Large intestine (tissue), 3 donors: ENCODE measurements around the gene SLC16A12. TPM values are rescaled to one million over a fixed set of nuclear protein-coding genes. Genes with fewer than 3 reads are reported as not detected.

Experiments used
- DNase-seq, 2 donors: peaks; one replicate each; pipeline versions ENCODE4 v3.0.0 to v3.0.0-alpha.2; 2013
- H3K27ac ChIP-seq: one replicate; pipeline ENCODE4 v1.5.1; 2013; ENCODE audit warnings: low read length
- H3K27me3 ChIP-seq: 2 replicates; pipeline ENCODE4 v1.6.1; 2013; ENCODE audit warnings: low read length; ENCODE audit not compliant: control insufficient read depth, insufficient read depth
- H3K36me3 ChIP-seq: 2 replicates; pipeline ENCODE4 v1.6.1; 2013; ENCODE audit warnings: low read length; ENCODE audit not compliant: control insufficient read depth, insufficient read depth
- H3K4me1 ChIP-seq: one replicate; pipeline ENCODE4 v1.6.1; 2013; ENCODE audit warnings: low read length; ENCODE audit not compliant: control insufficient read depth, insufficient read depth
- H3K4me3 ChIP-seq: one replicate; pipeline ENCODE4 v1.5.1; 2013; ENCODE audit warnings: low read length
- H3K9me3 ChIP-seq: one replicate; pipeline ENCODE4 v1.6.1; 2013; ENCODE audit warnings: mild to moderate bottlenecking, low read depth, low read length, moderate library complexity; ENCODE audit not compliant: control insufficient read depth
- WGBS: methylation state at CpG from one replicate; pipeline ENCODE4 v1.1.5; 2013; ENCODE audit warnings: low lambda C conversion rate; ENCODE audit not compliant: insufficient coverage; 5-methylcytosine and 5-hydroxymethylcytosine counted together
- polyA plus RNA-seq: library from polyadenylated mRNA; unstranded; fragments of 120-200 nt; gene quantifications from one replicate; pipeline ENCODE4 v1.2.1, GENCODE V29; 2013

Gene SLC16A12
- polyA plus RNA-seq, 1 donor, result 1.1 TPM

DNA sequence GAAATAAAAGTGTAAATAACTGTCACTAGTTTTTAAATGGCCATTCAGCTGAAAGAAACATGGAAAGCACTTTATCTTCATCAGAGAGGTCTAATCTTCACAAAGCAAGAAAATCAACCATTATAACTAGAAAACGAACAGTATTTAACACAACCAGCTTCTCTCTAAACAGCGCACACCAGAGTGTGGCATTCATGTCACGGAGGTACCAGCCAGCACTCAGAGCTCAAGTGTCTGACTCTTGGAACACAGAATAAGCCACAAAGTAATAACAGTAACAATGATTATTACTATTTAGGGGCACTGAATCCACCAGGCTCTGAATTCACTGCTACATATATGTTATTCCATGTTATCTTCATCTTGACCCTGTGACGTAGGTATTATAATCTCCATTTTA is 60.9 kb downstream of the SLC16A12 start:
- WGBS, result 100% methylated on average over 1 of the region's 4 CpGs
- Histone ChIP-seq H3K27me3 (no peaks in the 10 kb centered on the region), H3K4me1 (peaks cover 16% of the 10 kb centered on the region), H3K27ac (no peak overlapping the region), H3K4me3 (no peak overlapping the region), H3K9me3 (no peaks in the 10 kb centered on the region), H3K36me3 (no peaks in the 10 kb centered on the region)
- no peak for DNase-seq

DNA sequence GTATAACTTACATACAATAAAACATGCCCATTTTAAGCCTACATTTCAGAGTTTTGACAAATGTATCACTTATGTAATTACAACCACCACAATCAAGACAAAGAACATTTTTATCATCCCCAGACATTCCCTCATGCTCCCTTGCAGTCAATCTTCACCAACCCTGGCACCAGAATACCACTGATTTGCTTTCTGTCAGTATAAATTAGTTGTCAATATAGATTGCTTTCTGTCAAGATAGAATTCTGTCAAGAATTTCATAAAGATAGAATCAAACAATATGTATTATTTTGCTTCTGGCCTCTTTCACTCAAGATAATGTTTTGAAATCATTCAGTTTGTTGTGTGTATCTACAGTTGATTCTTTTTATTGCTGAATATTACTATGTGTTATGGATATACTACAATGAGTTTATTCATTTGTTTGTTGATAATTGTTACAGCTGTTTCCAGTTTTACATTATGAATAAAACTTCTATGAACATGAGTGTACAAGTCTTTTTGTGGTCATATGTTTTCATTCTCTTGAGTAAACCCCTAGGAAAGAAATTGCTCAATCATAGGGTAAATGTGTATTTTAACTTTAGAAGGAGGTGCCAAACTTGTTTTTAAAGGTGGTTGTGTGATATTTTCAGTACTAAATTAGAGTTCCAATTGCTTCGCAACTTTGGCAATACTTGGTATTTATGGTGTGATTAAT is 64.1 kb downstream of the SLC16A12 start:
- Histone ChIP-seq H3K9me3 (no peaks in the 10 kb centered on the region), H3K4me3 (no peak overlapping the region), H3K27ac (no peak overlapping the region), H3K27me3 (no peaks in the 10 kb centered on the region), H3K4me1 (peaks cover 11% of the 10 kb centered on the region), H3K36me3 (no peaks in the 10 kb centered on the region)
- DNase-seq, result no peak
- 100% methylated on average over 1 of the region's 1 CpG for whole genome bisulfite sequencing

DNA sequence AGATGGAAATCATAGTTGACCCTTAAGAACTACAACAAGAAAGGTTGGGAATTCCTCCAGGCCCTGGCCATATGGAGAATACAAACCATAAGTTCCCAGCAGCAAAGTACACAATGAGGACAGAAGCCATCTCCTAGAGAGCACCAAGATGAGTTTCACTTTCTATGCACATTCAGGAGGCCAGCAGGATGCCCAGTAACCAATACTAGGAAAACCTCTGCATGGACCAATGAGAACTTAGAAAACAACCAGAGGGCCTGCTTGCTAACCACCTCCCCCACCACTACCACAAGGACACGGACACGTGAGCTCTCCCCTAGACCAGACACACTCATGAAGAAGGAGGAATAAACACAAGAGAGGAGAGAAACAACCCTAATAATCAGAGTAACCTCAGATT is 64.8 kb downstream of the SLC16A12 start:
- Histone ChIP-seq H3K27me3 (no peaks in the 10 kb centered on the region), H3K36me3 (no peaks in the 10 kb centered on the region), H3K27ac (no peak overlapping the region), H3K4me1 (peaks cover 17% of the 10 kb centered on the region), H3K4me3 (no peak overlapping the region), H3K9me3 (no peaks in the 10 kb centered on the region)
- DNase-seq, result peak in 1 of 2 donors; percentile 39
- no CpG with 5 or more reads among the region's 2 CpGs for WGBS

DNA sequence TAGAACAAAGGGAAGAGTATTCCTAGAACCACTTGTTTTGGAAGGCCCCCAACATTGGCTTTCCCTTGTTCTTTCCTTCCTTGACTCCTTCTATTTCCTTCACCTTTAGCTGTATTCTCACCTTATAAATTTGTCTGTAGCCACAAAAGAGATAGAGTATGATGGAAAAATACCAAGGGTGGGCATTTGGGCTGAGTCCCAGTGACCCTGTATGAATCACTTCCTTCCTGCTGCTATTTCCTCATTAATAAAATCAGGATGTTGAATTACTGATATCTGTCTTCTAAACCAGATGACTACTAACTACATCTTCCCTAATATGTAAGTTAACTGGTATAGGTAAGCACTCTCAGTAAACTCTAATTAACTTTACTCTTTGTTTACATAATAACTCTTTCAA is 65.9 kb downstream of the SLC16A12 start:
- Histone ChIP-seq H3K9me3 (no peaks in the 10 kb centered on the region), H3K4me1 (peaks cover 17% of the 10 kb centered on the region), H3K36me3 (no peaks in the 10 kb centered on the region), H3K4me3 (no peak overlapping the region), H3K27me3 (no peaks in the 10 kb centered on the region), H3K27ac (no peak overlapping the region)
- no peak for DNase-seq

DNA sequence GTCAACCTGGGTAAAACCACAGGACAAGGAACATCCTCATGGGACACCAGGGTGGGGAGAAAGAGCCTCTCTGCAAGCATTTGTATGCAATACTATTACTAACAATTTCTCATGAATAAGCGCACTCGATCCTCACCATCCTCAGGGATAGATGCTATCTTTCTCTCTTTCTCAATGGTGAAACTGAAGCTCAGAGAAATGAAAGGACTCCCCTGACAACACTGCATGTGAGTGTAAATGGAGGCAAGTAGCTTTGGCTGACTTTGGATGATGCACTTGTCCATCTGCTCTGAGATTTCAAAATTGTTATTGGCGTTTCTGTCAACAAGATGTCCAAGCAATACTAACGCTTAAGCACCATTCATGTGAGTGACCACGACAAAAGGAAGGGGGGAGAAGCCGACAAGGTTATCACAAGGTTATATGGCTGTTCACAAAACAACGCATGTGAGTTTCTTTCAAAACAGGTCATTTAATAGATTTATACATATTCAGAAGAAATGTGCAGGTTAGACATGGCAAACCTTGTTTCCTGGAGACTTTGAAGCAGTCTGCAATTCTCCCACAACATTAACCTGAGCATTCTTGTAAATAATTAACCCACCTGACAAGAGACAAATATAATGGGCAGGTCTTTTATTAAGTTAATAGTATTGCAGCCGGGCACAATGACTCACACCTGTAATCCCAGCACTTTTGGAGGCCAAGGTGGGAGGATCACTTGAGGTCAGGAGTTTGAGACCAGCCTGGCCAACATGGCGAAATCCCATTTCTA is 67.0 kb downstream of the SLC16A12 start:
- Histone ChIP-seq H3K27me3 (no peaks in the 10 kb centered on the region), H3K9me3 (no peaks in the 10 kb centered on the region), H3K27ac (peak overlapping the region; percentile 60), H3K4me3 (no peak overlapping the region), H3K4me1 (peaks cover 17% of the 10 kb centered on the region), H3K36me3 (no peaks in the 10 kb centered on the region)
- no CpG with 5 or more reads among the region's 9 CpGs for WGBS
- peak; percentile 36 to 73 for DNase-seq

DNA sequence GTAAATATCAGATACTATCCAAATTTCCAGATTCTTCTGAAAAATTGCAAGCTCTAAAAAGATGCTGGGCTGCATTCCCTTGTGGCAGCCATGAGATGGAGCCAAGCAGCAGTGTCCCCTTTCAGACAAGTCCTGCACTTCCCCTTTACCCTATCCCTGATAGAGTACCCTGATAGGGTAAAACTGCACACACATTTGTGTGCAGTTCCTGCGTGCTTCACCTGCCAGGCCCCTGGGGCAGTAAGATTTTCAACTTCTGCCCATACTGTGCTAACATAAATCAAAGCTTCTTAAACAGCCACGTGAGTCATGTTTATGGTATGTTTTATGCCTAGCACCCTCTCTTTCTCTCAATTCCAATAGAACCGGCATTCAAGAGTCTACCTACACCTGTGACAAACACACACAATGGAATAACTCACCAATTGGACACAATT is 68.8 kb downstream of the SLC16A12 start:
- no peaks in the 10 kb centered on the region for H3K27me3 ChIP-seq
- peak overlapping the region; percentile 5 for H3K27ac ChIP-seq
- H3K36me3 ChIP-seq, result no peaks in the 10 kb centered on the region
- H3K9me3 ChIP-seq, result no peaks in the 10 kb centered on the region
- H3K4me3 ChIP-seq, result no peak overlapping the region
- peak; percentile 43 to 63 for DNase-seq
- WGBS, result no CpG with 5 or more reads among the region's 3 CpGs
- H3K4me1 ChIP-seq, result peaks cover 17% of the 10 kb centered on the region

DNA sequence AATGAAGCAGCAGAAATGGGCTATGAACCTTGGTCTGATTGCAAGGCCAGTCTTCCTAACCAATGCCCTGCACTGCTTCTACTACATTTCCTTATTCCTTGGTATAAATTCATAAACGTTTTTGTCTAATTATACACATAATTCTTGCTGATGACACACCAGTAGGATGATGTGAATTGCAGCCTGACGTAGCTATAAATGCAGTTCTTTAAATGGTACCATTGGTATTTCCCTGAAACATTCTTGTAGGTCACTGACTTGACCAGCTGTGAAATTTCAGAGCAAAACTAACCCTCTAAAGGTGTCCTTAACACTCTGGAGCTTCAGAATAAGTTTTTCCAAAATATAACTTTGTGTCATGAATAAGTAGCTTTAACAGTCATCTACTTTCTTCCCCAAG is 70.2 kb downstream of the SLC16A12 start:
- Histone ChIP-seq H3K4me3 (no peak overlapping the region), H3K27me3 (no peaks in the 10 kb centered on the region), H3K9me3 (no peaks in the 10 kb centered on the region), H3K36me3 (no peaks in the 10 kb centered on the region), H3K4me1 (peaks cover 17% of the 10 kb centered on the region), H3K27ac (no peak overlapping the region)
- WGBS, result no CpG with 5 or more reads among the region's 2 CpGs
- no peak for DNase-seq

DNA sequence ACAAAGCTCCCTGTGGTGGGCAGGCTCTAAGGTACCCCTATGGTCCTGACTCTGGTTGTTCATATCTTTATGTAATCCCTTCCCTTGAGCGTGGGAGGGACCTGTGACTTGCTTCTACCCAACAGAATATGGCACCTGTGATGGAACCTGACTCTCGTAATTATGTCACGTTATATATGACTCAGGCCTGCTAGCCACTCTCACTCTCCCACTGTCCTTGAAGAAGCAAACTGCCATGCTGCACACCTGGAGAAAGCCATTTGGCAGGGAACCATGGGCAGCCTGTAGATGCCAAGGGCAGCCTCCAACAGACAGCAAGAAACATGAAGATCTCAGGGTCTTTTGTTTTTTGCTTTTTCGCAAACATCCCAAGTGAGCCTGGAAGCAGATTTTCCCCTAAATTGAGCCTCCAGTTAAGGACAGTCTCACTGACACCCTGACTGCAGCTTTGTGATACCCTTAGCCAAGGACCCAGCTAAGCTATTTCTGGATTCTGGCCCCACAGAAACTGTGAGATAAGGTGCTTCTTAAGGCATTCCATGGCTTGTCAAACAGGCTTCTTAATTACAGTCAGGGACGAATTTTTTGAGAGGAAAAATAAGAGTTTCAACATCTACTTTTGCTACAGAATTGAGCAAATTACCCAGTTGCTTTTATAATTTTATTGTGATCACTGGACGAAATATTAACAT is 71.4 kb downstream of the SLC16A12 start:
- no peak overlapping the region for H3K27ac ChIP-seq
- no peaks in the 10 kb centered on the region for H3K36me3 ChIP-seq
- H3K9me3 ChIP-seq, result no peaks in the 10 kb centered on the region
- no peaks in the 10 kb centered on the region for H3K27me3 ChIP-seq
- H3K4me3 ChIP-seq, result no peak overlapping the region
- WGBS, result no CpG with 5 or more reads among the region's 6 CpGs
- no peak for DNase-seq
- H3K4me1 ChIP-seq, result peaks cover 17% of the 10 kb centered on the region

DNA sequence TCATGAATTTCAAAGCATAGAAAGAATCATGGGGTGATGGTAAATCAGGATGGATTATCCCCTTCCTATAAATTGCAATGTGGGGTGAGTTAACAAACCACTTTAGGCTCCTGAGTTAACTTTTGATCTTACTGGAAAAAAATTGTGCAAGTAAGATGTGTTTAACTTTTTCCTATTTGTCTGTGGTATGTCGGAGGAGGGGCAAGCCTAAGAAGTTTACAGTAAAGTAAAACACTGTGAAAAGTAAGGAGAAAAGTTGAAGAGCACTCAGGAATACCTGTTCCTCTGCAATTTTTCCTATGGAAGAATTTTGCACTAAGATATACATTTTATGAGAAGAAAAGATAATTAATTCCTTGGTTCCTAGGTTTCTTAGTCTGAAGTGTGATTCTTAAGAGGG is 76.6 kb downstream of the SLC16A12 start:
- 100% methylated on average over 1 of the region's 1 CpG for whole genome bisulfite sequencing

DNA sequence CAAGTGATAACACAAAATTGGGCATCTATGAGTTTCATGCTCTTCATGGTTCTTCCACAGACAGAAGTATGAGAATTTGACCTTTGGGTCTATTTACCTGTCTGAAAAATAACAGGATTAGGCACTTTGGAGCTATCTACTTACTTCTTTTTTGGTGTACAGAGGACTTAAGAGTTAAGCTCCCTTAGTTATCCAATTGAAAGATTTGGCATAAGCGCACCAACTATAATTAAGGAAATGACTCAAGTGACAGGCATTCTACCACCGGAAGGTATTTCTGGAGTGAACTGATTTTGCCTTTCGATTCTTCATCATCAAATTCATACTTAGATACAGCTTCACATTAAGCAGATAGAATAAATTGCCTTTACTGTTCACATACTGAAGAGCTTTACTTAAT is 77.1 kb downstream of the SLC16A12 start:
- no peaks in the 10 kb centered on the region for H3K27me3 ChIP-seq
- no peaks in the 10 kb centered on the region for H3K9me3 ChIP-seq
- no peaks in the 10 kb centered on the region for H3K4me1 ChIP-seq
- no peaks in the 10 kb centered on the region for H3K36me3 ChIP-seq
- no peak for DNase-seq
- no peak overlapping the region for H3K4me3 ChIP-seq
- H3K27ac ChIP-seq, result no peak overlapping the region
- no CpG with 5 or more reads among the region's 3 CpGs for WGBS

More for the DNA sequence above, 76.6 kb downstream of the SLC16A12 start:
- H3K9me3 ChIP-seq, result no peaks in the 10 kb centered on the region
- no peak overlapping the region for H3K4me3 ChIP-seq
- H3K27ac ChIP-seq, result no peak overlapping the region
- H3K27me3 ChIP-seq, result no peaks in the 10 kb centered on the region
- no peaks in the 10 kb centered on the region for H3K4me1 ChIP-seq
- H3K36me3 ChIP-seq, result no peaks in the 10 kb centered on the region
- DNase-seq, result no peak
